ENCODE results near the gene KRT35.

KRT35 gene

DNA sequence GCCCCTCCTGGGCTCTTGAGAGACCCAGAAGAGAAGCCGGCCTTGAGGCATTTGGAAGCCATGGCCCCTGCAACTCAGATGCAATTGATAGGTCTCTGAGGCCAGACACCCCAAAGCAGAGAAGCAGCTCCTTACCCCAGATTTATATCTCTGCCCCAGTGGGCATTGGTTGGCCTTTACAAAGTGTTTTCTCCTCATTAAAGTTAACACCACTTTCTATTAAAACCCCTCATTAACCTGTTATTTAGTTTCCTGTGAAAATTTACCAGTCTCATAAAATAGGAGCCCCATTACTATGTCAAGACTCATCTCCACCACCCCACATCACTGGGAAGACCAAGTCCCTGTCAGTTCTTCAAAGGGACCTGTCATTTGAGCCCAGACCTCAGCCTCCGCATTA, at the start of gene KRT35:
KRT35 (minus strand) TSS at position 116 of the 400 bp plus-strand sequence; CDS start at position 62, 54 bp downstream.
- in situ Hi-C loops (cut with HindIII; ENCODE audit: low sequenced_read_pairs): no loop called here
- H3K4me3 ChIP-seq (ENCODE audit: low read depth, low read length): no peak within 1 kb of the TSS
- TF ChIP-seq, protein P1, sequence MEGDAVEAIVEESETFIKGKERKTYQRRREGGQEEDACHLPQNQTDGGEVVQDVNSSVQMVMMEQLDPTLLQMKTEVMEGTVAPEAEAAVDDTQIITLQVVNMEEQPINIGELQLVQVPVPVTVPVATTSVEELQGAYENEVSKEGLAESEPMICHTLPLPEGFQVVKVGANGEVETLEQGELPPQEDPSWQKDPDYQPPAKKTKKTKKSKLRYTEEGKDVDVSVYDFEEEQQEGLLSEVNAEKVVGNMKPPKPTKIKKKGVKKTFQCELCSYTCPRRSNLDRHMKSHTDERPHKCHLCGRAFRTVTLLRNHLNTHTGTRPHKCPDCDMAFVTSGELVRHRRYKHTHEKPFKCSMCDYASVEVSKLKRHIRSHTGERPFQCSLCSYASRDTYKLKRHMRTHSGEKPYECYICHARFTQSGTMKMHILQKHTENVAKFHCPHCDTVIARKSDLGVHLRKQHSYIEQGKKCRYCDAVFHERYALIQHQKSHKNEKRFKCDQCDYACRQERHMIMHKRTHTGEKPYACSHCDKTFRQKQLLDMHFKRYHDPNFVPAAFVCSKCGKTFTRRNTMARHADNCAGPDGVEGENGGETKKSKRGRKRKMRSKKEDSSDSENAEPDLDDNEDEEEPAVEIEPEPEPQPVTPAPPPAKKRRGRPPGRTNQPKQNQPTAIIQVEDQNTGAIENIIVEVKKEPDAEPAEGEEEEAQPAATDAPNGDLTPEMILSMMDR (IDR thresholded peaks at IDR 0.05; ENCODE audit: low read depth, low read length): no peak
- DNase-seq (ENCODE audit: low read depth, low spot score): no peak

DNA sequence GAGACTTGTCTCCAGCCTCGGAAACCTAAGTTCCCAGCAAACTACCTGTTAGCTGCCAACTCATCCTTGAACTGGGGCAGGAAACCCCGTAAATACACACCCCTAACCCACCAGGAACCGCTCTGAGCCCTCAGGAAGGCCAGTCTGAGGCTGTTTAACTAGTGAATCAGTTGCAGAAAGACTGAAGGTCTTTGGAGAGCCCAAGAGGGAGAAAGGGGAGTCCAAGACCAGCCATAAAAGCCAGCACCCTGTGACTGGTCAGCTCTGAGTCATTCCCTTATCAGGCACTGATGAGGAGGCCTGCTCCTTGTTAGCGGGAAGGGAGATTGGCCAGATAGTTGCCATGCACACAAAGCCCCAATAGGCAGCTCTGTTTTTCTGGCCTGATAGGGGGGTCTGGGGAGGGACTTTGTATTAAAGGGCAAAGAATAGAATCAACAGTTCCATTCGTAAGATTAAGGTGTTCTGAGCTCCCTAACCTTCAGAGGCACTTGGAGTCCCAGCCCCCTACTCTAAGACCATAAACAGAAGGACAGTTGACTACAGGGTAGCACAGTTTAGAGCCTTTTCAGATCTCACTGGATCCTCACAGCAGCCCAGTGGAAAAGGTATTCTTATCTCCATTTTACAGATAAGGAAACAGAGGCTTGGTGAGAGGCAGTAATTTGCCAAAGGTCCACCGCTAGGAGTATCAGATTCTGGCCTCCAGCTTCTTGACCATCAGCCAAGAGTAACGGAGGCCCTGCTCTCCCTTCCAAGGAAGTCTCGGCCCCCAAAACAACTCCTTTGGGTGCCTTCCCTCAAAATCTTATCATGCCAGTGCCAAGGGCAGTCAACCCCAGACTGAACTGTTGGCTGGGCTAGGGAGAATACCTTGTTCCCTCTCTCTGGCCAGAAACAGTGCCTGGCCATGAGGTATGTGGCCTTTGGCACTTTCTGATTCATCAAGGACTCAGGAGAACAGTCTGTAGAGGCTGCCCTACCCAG, 49.4 kb upstream of the KRT35 start:
- in situ Hi-C loops (cut with HindIII; ENCODE audit: low sequenced_read_pairs): no loop called here
- DNase-seq (ENCODE audit: low read depth, low spot score): peak; percentile 87
- no peak overlapping the region for H3K4me3 ChIP-seq (ENCODE audit: low read depth, low read length)
- TF ChIP-seq, protein P1 (IDR thresholded peaks at IDR 0.05; ENCODE audit: low read depth, low read length): no peak

DNA sequence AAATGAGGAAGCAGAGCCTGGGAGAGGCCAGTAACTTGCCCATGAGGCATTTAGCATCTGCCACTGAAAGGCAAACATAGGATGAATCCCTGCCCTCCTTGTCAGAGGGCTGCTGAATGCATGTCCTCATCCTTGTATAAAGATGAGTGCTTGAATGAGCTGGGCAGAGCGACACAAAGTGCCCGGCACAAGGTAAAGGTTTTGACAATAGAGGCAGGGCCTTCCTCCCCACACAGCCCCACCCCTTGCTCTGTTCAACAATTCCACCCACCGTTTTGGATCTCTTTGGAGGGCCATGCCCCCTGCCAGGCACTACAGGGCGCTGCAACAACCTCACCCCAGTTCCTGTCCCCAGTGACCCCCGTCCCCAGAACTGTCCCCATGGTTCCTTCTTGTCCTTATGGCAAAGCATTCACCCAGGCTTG, 48.6 kb upstream of the KRT35 start:
- no peak for DNase-seq (ENCODE audit: low read depth, low spot score)
- TF ChIP-seq, protein P1 (IDR thresholded peaks at IDR 0.05; ENCODE audit: low read depth, low read length): no peak
- no peak overlapping the region for H3K4me3 ChIP-seq (ENCODE audit: low read depth, low read length)
- in situ Hi-C loops (cut with HindIII; ENCODE audit: low sequenced_read_pairs): no loop called here

DNA sequence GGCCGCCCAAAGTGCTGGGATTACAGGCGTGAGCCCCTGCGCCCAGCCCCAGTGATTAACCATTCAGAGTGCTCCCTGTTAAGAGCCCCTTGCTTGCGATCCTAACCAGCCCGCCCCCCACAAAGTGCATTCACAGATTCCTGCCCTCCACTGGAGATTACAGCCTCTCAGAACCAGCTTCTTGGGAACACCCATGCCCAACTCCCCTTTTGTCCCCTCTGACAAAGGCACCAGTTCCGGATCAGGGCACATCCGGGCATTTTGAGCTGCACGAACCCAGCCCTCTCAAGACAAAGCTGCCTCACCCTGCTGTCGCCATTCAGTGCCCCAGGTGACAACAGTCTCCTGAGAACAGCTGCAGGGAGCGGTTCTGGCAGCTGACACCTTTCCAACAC, 48.0 kb upstream of the KRT35 start:
- in situ Hi-C loops (cut with HindIII; ENCODE audit: low sequenced_read_pairs): no loop called here
- no peak for DNase-seq (ENCODE audit: low read depth, low spot score)
- no peak overlapping the region for H3K4me3 ChIP-seq (ENCODE audit: low read depth, low read length)
- TF ChIP-seq, protein P1 (IDR thresholded peaks at IDR 0.05; ENCODE audit: low read depth, low read length): no peak

DNA sequence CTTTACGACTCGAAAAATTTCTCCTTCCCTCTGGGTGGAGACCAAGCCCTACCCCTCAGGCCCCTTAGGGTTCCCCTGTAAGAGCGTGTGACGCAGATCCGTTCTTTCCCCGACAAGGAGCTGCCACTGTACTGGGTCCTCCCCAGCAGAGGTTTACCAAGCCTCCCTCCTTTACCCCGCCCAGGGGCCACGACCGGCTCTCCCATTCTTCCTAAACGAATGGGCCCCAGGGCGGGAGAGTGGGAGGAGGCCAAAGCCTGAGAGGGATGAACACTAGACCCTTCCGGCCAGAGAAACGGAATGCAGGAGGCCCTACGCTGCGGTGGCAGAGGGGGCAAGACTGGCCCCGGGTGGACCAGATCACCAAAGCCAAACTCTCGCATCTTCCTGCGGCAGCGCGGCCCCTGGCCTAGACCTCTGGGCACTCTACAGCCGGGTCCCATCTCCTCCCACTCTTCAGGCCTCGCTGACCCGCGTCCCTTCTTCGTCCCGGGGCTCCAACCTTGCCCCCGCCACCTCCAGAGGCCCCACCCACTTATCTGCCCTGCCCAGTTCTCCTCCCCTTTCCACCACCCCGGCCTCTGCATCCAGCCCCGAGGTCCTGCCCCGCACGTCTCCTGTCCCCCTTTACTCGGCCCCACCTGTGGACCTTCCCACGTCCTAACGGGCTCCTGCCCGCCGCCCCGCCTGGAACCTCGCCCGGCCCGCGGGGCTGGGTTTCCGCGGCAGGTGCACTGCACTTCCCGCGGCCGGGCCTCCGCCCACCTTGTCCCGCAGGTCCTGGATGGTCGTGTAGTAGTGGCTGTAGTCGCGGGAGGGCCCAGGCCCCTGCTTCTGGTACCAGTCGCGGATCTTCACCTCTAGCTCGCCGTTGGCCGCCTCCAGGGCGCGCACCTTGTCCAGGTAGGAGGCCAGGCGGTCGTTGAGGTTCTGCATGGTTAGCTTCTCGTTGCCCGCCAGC, 46.4 kb upstream of the KRT35 start:
- in situ Hi-C loops (cut with HindIII; ENCODE audit: low sequenced_read_pairs): no loop called here
- peak overlapping the region; percentile 55 for H3K4me3 ChIP-seq (ENCODE audit: low read depth, low read length)
- TF ChIP-seq, protein P1 (IDR thresholded peaks at IDR 0.05; ENCODE audit: low read depth, low read length): no peak
- DNase-seq (ENCODE audit: low read depth, low spot score): no peak

DNA sequence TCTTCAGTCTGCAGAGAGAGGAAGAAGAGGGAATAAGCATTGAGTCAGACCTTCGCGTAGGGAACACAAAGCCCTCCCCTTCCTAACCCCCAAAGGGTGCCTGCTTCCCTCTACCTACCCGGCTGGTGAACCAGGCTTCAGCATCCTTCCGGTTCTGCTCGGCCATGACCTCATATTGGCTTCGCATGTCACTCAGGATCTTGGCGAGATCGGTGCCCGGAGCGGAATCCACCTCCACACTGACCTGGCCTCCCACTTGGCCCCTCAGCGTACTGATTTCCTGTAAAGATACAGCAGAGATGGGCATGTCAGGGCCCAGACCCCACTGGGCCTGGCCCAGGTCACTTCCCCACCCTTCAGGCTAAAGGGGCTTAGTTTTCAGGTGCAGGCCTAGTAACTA, 43.3 kb upstream of the KRT35 start:
- in situ Hi-C loops (cut with HindIII; ENCODE audit: low sequenced_read_pairs): no loop called here
- DNase-seq (ENCODE audit: low read depth, low spot score): no peak
- H3K4me3 ChIP-seq (ENCODE audit: low read depth, low read length): no peak overlapping the region
- TF ChIP-seq, protein P1 (IDR thresholded peaks at IDR 0.05; ENCODE audit: low read depth, low read length): no peak
